ENCODE measurements around the gene TC2N.

Gene TC2N

GRCh38 chr14:91834571-91834970 is 32.8 kb downstream of the TC2N start:
- no peak overlapping the region for H3K4me3 ChIP-seq (ENCODE audit: low read length)
- H3K4me1 ChIP-seq (ENCODE audit: low read length): no peaks in the 10 kb centered on the region
- H3K9me2 ChIP-seq (replicated peaks; ENCODE audit: insufficient read depth, low read length): no peaks in the 10 kb centered on the region
- H3K27me3 ChIP-seq (replicated peaks; ENCODE audit: insufficient read depth, low read length): no peaks in the 10 kb centered on the region
- H3K9me3 ChIP-seq (replicated peaks; ENCODE audit: insufficient read depth, low read length): no peaks in the 10 kb centered on the region
- H3K36me3 ChIP-seq (replicated peaks; ENCODE audit: insufficient read depth, low read length): no peaks in the 10 kb centered on the region
- H4K20me1 ChIP-seq (ENCODE audit: insufficient read depth, low read length): no peaks in the 10 kb centered on the region
- no peak overlapping the region for H3K9ac ChIP-seq (ENCODE audit: low read length)
- no peak overlapping the region for H3K4me2 ChIP-seq (ENCODE audit: low read depth, low read length)
- no peaks in the 10 kb centered on the region for H3F3A ChIP-seq (ENCODE audit: insufficient read depth, low read length)
- H3K79me2 ChIP-seq (ENCODE audit: low read length): no peaks in the 10 kb centered on the region
- DNase-seq: no peak
- no peak overlapping the region for H2AFZ ChIP-seq (ENCODE audit: low read length)
- no peak overlapping the region for H3K27ac ChIP-seq (ENCODE audit: low read length)
- no peak for TF ChIP-seq EZH2 (optimal IDR thresholded peaks at IDR 0.05; ENCODE audit: low read depth, low read length)
- TF ChIP-seq CTCF (IDR thresholded peaks at IDR 0.05; ENCODE audit: low read length): no peak
- TF ChIP-seq EZH2phosphoT487 (IDR thresholded peaks at IDR 0.05; ENCODE audit: low read length): no peak

DNA sequence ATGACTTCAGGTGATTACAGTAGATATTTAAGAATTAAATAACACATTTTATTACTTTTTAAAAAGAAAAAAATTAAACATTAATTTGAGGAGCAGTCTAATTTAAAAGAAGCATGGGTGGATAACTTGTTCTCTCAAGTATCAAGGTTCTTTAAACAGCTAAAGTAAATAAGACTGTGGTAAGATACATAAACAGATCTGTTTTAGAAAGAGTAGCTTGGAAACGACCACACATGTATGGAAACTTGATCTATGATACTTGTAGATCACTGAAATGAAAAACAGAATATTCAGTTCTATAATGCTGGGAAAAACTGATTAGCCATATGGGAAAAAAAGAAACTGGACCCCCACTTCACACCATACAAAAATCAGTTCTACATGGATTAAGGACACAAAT is 36.0 kb downstream of the TC2N start:
- no peak overlapping the region for H3K4me3 ChIP-seq (ENCODE audit: low read length)
- DNase-seq: no peak
- H3K27ac ChIP-seq (ENCODE audit: low read length): no peak overlapping the region
- no peaks in the 10 kb centered on the region for H3F3A ChIP-seq (ENCODE audit: insufficient read depth, low read length)
- no peaks in the 10 kb centered on the region for H3K9me3 ChIP-seq (replicated peaks; ENCODE audit: insufficient read depth, low read length)
- H3K4me2 ChIP-seq (ENCODE audit: low read depth, low read length): no peak overlapping the region
- H3K9ac ChIP-seq (ENCODE audit: low read length): no peak overlapping the region
- H4K20me1 ChIP-seq (ENCODE audit: insufficient read depth, low read length): no peaks in the 10 kb centered on the region
- no peak overlapping the region for H2AFZ ChIP-seq (ENCODE audit: low read length)
- no peaks in the 10 kb centered on the region for H3K9me2 ChIP-seq (replicated peaks; ENCODE audit: insufficient read depth, low read length)
- no peaks in the 10 kb centered on the region for H3K27me3 ChIP-seq (replicated peaks; ENCODE audit: insufficient read depth, low read length)
- H3K36me3 ChIP-seq (replicated peaks; ENCODE audit: insufficient read depth, low read length): no peaks in the 10 kb centered on the region
- H3K79me2 ChIP-seq (ENCODE audit: low read length): no peaks in the 10 kb centered on the region
- H3K4me1 ChIP-seq (ENCODE audit: low read length): no peaks in the 10 kb centered on the region
- TF ChIP-seq EZH2phosphoT487 (IDR thresholded peaks at IDR 0.05; ENCODE audit: low read length) (no peak), CTCF (IDR thresholded peaks at IDR 0.05; ENCODE audit: low read length) (no peak), EZH2 (optimal IDR thresholded peaks at IDR 0.05; ENCODE audit: low read depth, low read length) (no peak)

- Histone ChIP-seq H3K27ac (ENCODE audit: low read length) (no peak overlapping the region), H3K79me2 (ENCODE audit: low read length) (no peaks in the 10 kb centered on the region), H3K4me3 (ENCODE audit: low read length) (no peak overlapping the region), H2AFZ (ENCODE audit: low read length) (no peak overlapping the region), H3K4me1 (ENCODE audit: low read length) (no peaks in the 10 kb centered on the region), H3K9me2 (replicated peaks; ENCODE audit: insufficient read depth, low read length) (no peaks in the 10 kb centered on the region), H3K9ac (ENCODE audit: low read length) (no peak overlapping the region), H4K20me1 (ENCODE audit: insufficient read depth, low read length) (no peaks in the 10 kb centered on the region), H3K4me2 (ENCODE audit: low read depth, low read length) (no peak overlapping the region), H3K36me3 (replicated peaks; ENCODE audit: insufficient read depth, low read length) (no peaks in the 10 kb centered on the region), H3K27me3 (replicated peaks; ENCODE audit: insufficient read depth, low read length) (no peaks in the 10 kb centered on the region), H3F3A (ENCODE audit: insufficient read depth, low read length) (no peaks in the 10 kb centered on the region), H3K9me3 (replicated peaks; ENCODE audit: insufficient read depth, low read length) (no peaks in the 10 kb centered on the region)
- no peak for TF ChIP-seq CTCF (IDR thresholded peaks at IDR 0.05; ENCODE audit: low read length)
- no peak for TF ChIP-seq EZH2phosphoT487 (IDR thresholded peaks at IDR 0.05; ENCODE audit: low read length)
- TF ChIP-seq EZH2 (optimal IDR thresholded peaks at IDR 0.05; ENCODE audit: low read depth, low read length): no peak
- no peak for DNase-seq
These were observed 36.6 kb downstream of the TC2N start for GRCh38 chr14:91830777-91831176.

All from MM.1S (cell line).